GM08714 (cell line): ENCODE data around the gene RBMXL2.

Source experiments
- H3K4me3 ChIP-seq: fragments of 200-500 bp; sonication (Bioruptor generic); 2 replicates; pipeline ENCODE4 v1.5.1; 2014; ENCODE audit warnings: mild to moderate bottlenecking, low read length, inconsistent platforms
- ZNF274 ChIP-seq: IDR thresholded peaks from 2 replicates; pipeline ENCODE4 v1.6.1; 2012; ENCODE audit warnings: mild to moderate bottlenecking, low read depth, low read length

Gene RBMXL2

DNA sequence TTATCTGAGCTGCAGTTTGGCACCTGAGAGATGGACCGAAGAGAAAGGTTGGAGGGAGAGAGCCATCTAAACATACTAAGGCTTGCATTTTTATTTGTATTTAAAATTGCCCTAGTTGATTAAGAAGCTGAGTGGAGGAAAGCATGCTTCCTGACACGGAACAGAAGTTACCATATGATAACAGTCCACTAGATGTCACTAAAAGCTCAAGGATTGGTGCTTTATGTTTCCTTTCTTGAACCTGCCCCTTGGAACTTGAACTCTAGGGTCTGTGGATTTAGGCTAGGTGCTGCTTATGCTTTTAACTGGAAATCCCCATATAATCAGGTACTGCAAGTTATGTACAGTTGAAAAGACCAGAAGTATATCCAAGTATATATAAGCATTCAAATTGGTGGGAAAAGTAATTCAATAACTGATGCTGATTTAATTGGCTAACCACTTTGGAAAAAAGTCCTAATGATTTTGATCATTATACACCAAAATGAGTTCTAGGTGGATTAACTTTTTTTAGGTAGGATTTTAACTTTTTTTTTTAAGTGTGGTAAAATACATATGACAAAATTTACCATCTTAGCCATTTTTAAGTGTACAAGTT is 9.5 kb downstream of the RBMXL2 start:
- no peak for TF ChIP-seq ZNF274
- no peak overlapping the region for H3K4me3 ChIP-seq

DNA sequence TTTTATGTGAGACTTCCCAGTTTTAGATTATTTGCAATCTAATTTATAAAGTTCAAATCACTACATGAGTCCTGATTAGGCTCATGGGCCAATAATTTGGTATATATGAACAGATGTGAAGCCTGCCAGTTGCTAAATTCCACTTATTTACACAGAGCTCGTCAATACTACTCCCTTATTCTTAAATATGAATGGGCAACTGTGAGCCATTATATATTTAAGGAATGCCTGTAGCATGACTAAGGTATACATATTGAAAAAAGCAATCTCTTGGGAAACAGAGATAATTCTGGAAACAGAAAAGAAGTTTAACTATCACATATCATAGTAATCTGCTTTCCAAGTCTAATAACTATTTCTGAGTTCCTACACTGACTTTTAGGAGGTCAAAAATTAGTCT is 27.0 kb downstream of the RBMXL2 start:
- TF ChIP-seq ZNF274, result no peak
- H3K4me3 ChIP-seq, result no peak overlapping the region

- TF ChIP-seq ZNF274, result no peak
These were observed 27.6 kb downstream of the RBMXL2 start for GRCh38 chr11:7116370-7116769.

GRCh38 chr11:7138051-7138450 is 49.3 kb downstream of the RBMXL2 start:
- TF ChIP-seq ZNF274, result no peak
- H3K4me3 ChIP-seq, result no peak overlapping the region

More at GRCh38 chr11:7116370-7116769, 27.6 kb downstream of the RBMXL2 start:
- H3K4me3 ChIP-seq, result no peak overlapping the region
